OCI-LY3 (cell line): ENCODE measurements around the gene TBC1D16.

ENCODE experiments used
- H2AFZ ChIP-seq: fragments of 200-600, 300-600 bp; shearing (Covaris generic); 2 replicates; pipeline ENCODE4 v1.6.0; 2014; ENCODE audit warnings: antibody characterized with exemption, low read depth, low read length
- H3K27ac ChIP-seq: fragments of 200-600, 300-600 bp; sonication (generic); 2 replicates; pipeline ENCODE4 v1.5.1; 2014; ENCODE audit warnings: mild to moderate bottlenecking, low read length, moderate library complexity, mixed read lengths
- H3K27me3 ChIP-seq: fragments of 200-600, 300-600 bp; sonication (generic); 2 replicates; pipeline ENCODE4 v1.6.1; 2014; ENCODE audit warnings: low read depth, low read length, mixed read lengths
- H3K36me3 ChIP-seq: fragments of 200-600, 300-600 bp; sonication (generic); replicated peaks from 2 replicates; pipeline ENCODE3; 2014; ENCODE audit warnings: low read depth, low read length, mixed read lengths
- H3K4me1 ChIP-seq: fragments of 300-600, 200-600 bp; sonication (generic); 2 replicates; pipeline ENCODE4 v1.6.1; 2014; ENCODE audit warnings: low read length, mixed read lengths
- H3K4me2 ChIP-seq: fragments of 200-600, 300-600 bp; sonication (generic); 2 replicates; pipeline ENCODE4 v1.6.1; 2014; ENCODE audit warnings: low read length, mixed read lengths
- H3K4me3 ChIP-seq: fragments of 300-600, 200-600 bp; sonication (generic); 2 replicates; pipeline ENCODE4 v1.5.1; 2014; ENCODE audit warnings: antibody characterized with exemption, mild to moderate bottlenecking, low read length, moderate library complexity
- H3K79me2 ChIP-seq: fragments of 300-600, 200-600 bp; shearing (Covaris generic); 2 replicates; pipeline ENCODE4 v1.6.1; 2014; ENCODE audit warnings: mild to moderate bottlenecking, low read length, mixed read lengths
- H3K9ac ChIP-seq: fragments of 300-600, 200-600 bp; shearing (Covaris generic); 2 replicates; pipeline ENCODE4 v1.6.0; 2014; ENCODE audit warnings: mild to moderate bottlenecking, low read length, moderate library complexity
- H3K9me3 ChIP-seq: fragments of 200-600, 300-600 bp; shearing (Covaris generic); 2 replicates; pipeline ENCODE4 v1.6.1; 2014; ENCODE audit warnings: low read length, mixed read lengths; ENCODE audit not compliant: insufficient read depth
- H4K20me1 ChIP-seq: fragments of 200-600, 300-600 bp; sonication (generic); 2 replicates; pipeline ENCODE4 v1.6.1; 2016; ENCODE audit warnings: low read length, mixed read lengths; ENCODE audit not compliant: insufficient read depth
- EZH2phosphoT487 ChIP-seq: fragments of 200-600 bp; shearing (Covaris generic); IDR thresholded peaks from 2 replicates; pipeline ENCODE4 v1.6.1; 2018; ENCODE audit warnings: antibody characterized with exemption, mixed run types, low read depth
- TF ChIP-seq, protein P1 (sequence below): fragments of 200-600, 300-600 bp; sonication (generic); IDR thresholded peaks from 2 replicates; pipeline ENCODE4 v1.5.1; 2014; ENCODE audit warnings: antibody characterized with exemption, low read length, low read depth

The TBC1D16 gene

DNA sequence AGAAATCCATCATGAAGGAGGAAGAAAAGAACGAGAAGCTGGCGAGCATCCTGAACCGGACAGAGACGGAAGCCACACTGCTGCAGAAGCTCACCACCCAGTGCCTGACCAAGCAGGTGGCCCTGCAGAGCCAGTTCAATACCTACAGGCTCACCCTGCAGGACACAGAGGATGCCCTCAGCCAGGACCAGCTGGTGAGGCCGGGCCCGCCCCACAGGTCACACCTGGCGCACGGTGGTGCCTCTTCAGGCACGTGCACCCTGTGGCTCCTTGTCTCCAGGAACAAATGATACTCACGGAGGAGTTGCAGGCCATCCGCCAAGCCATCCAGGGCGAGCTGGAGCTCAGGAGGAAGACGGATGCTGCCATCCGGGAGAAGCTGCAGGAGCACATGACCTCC is 45.9 kb upstream of the TBC1D16 start:
- H2AFZ ChIP-seq: no peak overlapping the region
- peaks cover 6% of the 10 kb centered on the region; the same call in 1 of the 2 replicates for H3K4me1 ChIP-seq
- no peak for TF ChIP-seq EZH2phosphoT487
- TF ChIP-seq, protein P1, sequence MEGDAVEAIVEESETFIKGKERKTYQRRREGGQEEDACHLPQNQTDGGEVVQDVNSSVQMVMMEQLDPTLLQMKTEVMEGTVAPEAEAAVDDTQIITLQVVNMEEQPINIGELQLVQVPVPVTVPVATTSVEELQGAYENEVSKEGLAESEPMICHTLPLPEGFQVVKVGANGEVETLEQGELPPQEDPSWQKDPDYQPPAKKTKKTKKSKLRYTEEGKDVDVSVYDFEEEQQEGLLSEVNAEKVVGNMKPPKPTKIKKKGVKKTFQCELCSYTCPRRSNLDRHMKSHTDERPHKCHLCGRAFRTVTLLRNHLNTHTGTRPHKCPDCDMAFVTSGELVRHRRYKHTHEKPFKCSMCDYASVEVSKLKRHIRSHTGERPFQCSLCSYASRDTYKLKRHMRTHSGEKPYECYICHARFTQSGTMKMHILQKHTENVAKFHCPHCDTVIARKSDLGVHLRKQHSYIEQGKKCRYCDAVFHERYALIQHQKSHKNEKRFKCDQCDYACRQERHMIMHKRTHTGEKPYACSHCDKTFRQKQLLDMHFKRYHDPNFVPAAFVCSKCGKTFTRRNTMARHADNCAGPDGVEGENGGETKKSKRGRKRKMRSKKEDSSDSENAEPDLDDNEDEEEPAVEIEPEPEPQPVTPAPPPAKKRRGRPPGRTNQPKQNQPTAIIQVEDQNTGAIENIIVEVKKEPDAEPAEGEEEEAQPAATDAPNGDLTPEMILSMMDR: no peak
- peaks cover 3% of the 10 kb centered on the region; the same call in 1 of the 2 replicates for H3K27me3 ChIP-seq
- no peaks in the 10 kb centered on the region for H3K9me3 ChIP-seq
- no peaks in the 10 kb centered on the region for H3K79me2 ChIP-seq
- no peak overlapping the region for H3K4me3 ChIP-seq
- H3K27ac ChIP-seq: no peak overlapping the region
- H3K36me3 ChIP-seq: no peaks in the 10 kb centered on the region
- H4K20me1 ChIP-seq: no peaks in the 10 kb centered on the region
- H3K4me2 ChIP-seq: no peak overlapping the region
- H3K9ac ChIP-seq: no peak overlapping the region

DNA sequence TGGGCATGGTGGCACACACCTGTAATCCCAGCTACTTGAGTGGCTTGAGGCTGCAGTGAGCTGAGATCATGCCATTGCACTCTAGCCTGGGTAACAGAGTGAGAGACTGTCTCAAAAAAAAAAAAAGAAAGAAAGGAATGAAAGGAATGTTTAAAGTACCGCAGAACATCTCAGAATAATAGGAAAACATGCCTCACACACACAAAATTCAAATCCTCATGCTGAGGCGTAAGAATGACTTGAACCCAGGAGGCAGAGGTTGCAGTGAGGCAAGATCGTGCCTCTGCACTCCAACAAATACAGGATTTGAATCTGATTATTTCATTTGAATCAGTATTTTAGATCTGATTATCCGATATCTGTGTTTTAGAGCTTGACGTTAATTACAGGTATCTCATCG is 44.4 kb upstream of the TBC1D16 start:
- no peak for TF ChIP-seq EZH2phosphoT487
- TF ChIP-seq, protein P1: no peak
- H3K4me1 ChIP-seq: peaks cover 6% of the 10 kb centered on the region; the same call in 1 of the 2 replicates
- no peak overlapping the region for H3K4me2 ChIP-seq
- no peaks in the 10 kb centered on the region for H3K9me3 ChIP-seq
- no peaks in the 10 kb centered on the region for H3K27me3 ChIP-seq
- no peak overlapping the region for H3K4me3 ChIP-seq
- H3K36me3 ChIP-seq: no peaks in the 10 kb centered on the region
- H3K79me2 ChIP-seq: no peaks in the 10 kb centered on the region
- no peak overlapping the region for H3K9ac ChIP-seq
- H4K20me1 ChIP-seq: no peaks in the 10 kb centered on the region
- H2AFZ ChIP-seq: no peak overlapping the region
- H3K27ac ChIP-seq: no peak overlapping the region

DNA sequence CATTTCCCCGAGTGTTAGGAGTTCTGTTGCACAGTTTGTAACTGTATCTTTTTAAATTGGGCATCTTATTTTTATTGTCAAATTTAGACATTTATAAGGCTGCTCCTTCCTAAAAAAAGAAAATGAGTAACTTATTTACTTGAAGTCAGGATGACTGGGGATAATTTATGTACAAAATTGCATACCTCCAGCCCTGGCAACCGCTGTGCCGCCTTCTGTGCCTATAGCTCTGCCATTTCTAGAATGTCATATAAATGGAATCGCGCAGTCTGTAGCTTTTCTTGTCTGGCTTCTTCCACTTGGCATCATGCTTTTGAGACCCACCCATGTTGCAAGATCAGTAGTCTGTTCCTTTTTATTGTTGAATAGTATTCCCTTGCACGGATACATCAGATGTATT is 36.7 kb upstream of the TBC1D16 start:
- no peaks in the 10 kb centered on the region for H3K27me3 ChIP-seq
- no peak overlapping the region for H3K27ac ChIP-seq
- H2AFZ ChIP-seq: no peak overlapping the region
- no peaks in the 10 kb centered on the region for H3K9me3 ChIP-seq
- H3K4me2 ChIP-seq: no peak overlapping the region
- H3K9ac ChIP-seq: no peak overlapping the region
- H4K20me1 ChIP-seq: no peaks in the 10 kb centered on the region
- H3K4me1 ChIP-seq: no peaks in the 10 kb centered on the region
- no peaks in the 10 kb centered on the region for H3K36me3 ChIP-seq
- TF ChIP-seq EZH2phosphoT487: no peak
- TF ChIP-seq, protein P1: no peak
- H3K79me2 ChIP-seq: no peaks in the 10 kb centered on the region
- H3K4me3 ChIP-seq: no peak overlapping the region

DNA sequence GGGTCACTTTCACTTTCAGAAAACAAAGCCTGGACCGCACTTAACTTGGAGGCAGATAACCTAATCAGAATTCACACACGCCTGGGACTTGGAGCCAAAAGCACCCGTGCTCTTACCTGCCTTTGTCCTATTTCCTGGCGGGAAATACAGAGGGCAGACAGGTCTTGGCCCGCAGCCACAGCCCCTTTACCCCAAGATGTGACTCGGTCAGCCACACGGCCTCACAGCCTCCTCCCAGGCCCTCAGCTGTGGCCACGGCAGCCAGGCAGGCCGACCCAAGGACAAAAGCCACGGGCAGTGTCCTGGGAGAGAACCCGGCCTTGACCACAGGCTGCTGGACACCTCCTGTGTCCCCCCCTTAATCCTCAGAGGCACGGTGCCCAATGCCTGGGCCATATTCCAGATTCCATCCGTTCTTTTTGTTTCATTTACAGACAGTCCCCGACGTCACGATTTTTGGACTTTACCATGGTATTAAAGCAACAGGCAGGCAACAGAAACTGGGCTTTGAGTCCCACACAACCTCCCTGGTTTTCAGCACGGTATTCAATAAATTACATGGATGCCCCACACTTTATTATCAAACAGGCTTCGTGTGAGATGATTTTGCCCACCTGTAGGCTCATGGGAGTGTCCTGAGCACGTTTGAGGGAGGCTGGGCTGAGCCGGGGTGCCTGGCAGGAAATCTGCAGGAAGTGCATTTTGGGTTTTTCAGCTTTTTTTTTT is 35.6 kb upstream of the TBC1D16 start:
- Histone ChIP-seq H3K4me1 (no peaks in the 10 kb centered on the region), H3K4me2 (no peak overlapping the region), H3K27me3 (no peaks in the 10 kb centered on the region), H3K9me3 (no peaks in the 10 kb centered on the region), H3K4me3 (no peak overlapping the region), H3K9ac (no peak overlapping the region), H3K79me2 (no peaks in the 10 kb centered on the region), H2AFZ (no peak overlapping the region), H4K20me1 (no peaks in the 10 kb centered on the region), H3K36me3 (no peaks in the 10 kb centered on the region), H3K27ac (no peak overlapping the region)
- TF ChIP-seq, protein P1: no peak
- no peak for TF ChIP-seq EZH2phosphoT487
